ENCODE data around the gene RNF150. TPM values are rescaled to one million over a fixed set of nuclear protein-coding genes. Genes with fewer than 3 reads are reported as not detected.

Gene RNF150
- polyA plus RNA-seq, 1 donor: 42.4 TPM

DNA sequence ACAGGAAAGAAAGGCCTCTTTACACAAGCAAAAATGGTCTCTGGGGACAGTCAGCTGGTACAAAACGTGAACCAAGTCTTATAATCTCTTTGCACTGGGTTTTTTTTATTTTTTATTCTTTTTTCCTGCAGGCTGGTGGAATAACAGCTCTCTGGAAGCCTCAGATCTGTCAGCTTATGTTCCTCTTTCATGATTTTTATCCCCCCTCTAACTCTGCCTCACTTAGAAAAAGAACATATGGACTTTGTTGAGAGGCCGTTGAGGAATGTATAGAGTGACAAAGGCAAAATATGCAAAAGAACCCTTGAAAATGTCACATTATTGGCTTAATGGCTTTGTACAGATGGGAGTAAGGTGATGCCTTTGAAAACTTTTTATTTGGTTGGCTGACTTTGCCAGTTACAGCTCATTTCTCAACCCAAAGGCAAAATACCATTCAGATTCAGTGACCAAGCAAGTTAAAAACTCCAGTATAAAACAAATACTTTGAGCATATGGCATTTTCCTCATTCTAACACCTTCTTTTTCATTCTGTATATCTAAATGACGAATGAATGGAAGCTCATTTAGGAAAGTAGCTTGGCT lies 111.1 kb downstream of the RNF150 start:
- no peak for DNase-seq

DNA sequence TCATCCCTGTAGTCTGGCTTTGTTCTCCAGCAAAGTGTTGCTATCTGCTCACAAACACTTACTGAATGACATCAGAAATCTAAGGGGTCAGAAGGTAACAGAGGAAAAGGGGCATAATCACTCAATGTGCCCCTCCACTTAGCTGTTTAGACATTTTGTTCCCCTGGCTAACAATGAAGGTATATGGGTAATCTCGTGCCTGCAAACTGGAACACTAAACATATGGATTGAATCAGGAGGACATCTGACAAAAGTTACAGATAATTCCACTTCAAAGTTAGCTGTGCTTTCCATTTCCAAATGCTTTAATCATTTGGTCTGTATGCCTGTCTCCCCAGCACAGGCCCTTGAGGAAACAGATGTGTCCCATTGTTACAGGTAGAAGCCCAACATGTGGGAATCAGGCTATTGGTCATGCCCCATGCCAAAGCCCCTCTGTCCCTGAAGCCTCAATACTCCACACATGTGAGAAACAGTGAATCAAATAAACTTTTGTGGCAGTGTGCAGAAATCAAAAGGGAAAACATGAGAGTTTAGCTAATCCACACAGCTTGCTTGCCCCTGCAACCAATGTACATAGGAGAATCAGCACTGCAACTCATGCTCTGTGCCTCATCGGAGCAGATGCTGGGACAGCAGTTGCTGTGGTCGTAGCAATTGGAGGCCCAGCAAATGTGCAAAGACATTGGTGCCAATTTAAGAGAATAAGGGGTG lies 111.7 kb downstream of the RNF150 start:
- DNase-seq: no peak

DNA sequence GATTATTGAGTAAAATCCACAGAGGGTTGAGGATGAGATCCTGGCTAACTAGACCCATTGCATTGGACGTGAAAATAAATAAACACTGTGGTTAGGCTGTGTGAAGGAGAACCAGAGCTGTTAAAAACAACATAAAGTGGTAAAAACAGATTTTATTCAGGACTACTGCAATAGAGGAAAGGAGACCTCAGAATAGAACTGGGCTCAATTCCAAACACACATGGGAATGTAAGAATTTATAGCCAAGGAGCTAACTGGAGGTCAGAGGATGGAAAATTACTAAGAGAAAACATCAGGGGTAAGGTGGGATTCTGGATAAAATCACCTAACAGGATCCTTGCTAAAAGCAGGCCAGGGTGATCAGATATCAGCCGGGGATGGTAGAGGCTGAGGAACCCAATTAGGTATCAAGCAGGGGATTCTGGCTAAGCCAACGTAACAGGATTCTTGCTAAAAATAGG lies 112.4 kb downstream of the RNF150 start:
- DNase-seq: peak; percentile 51

DNA sequence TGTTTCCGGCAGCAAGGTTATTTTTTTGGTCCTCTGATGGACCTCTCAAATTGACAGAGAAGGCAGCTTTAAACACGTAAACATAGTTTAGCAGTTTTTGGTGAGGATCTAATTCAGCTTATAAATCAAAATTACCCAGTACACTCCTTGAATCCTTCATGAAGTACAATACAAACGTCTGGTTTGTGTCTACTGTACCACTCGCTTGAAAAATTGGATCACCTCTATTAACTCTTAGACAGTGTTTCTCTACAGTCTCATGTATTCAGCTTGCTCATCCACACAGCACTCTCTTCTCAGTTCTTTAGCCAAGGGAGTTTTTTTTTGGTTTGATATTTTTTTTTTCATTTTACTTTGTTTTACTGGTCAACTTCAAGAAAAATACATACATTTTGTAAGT lies 113.5 kb downstream of the RNF150 start:
- no peak for DNase-seq

DNA sequence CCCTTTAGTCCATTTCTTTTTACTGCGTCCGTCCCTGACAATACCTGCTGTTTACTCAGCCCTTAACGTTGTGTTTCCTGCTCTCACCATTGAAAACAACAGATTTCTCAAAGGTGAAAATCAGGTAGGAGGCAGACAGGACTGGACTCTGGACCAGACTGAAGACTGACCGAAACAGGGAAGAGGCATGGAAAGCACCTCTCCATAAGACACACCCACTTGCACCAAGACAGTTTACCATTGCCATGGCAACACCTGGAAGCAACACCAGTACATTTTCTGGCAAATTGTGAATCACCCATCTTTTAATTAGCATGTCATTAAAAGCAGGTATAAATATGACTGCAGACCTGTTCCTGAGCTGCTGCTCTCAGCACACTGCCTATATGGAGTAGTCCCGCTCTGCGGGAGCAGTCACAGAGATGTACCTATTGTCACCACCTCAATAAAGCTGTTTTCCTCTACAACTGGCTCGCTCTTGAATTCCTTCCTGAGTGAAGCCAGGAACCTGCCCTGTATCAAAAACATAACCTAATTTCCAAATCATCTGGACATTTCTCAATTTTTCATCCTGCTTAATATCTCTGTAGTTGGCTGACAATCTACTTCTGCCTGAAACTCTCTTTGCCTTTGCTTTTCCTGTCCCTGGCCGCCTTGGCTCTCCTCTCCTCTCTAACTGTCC lies 117.0 kb downstream of the RNF150 start:
- no peak for DNase-seq

DNA sequence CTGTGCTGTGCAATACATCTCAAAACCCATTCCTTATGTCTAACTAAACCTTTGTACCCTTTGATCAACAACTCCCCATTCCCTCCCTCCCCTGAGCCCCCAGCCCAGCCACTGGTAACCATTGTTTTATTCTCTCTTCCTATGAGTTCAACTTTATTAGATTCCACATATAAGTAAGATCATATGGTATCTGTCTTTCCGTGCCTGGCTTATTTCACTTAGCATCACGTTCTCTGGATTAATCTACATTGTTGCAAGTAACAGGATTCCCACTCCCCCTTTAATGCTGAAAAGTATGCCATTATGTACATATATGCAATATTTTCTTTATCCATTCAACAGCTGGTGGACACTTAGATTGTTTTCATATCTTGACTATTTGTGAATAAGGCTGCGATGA lies 119.4 kb downstream of the RNF150 start:
- no peak for DNase-seq

DNA sequence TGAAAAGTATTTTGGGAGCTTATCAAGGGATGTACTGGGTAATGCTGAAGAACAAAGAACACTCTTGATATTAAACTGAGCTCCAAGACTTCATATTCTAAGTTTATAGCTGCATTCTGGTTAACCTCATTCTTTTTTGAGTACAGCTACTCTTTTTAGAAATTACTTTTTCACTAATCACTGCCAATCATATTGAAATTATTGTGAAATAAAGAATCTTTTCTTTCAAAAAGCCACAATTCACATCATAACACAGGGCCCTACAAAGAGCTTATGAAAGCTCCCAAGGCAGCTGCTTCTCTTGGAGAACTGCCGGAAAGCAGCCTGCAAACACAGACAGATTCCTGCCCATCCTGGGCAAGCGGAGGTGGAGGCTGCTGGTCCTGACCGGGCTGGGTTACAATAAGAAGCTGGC lies 121.4 kb downstream of the RNF150 start:
- DNase-seq: no peak

DNA sequence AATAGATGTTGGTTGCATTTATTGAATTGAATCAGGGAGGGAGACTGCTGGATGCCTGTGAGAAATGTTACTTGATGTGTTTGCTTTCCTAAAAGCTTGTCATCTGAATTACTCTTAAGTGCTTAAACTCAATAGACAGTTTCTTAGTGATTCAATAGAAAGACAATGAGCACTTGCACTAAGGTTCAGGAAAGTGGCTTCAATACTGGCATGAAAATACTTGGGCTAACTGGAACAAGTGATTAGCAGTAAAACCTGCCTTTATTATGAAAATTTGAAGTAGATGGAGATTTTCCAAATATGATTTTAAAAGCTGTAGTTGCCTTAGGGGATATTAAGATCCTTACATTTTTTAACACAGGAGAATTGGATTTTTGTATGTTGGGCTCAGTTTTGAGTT lies 123.3 kb downstream of the RNF150 start:
- no peak for DNase-seq

DNA sequence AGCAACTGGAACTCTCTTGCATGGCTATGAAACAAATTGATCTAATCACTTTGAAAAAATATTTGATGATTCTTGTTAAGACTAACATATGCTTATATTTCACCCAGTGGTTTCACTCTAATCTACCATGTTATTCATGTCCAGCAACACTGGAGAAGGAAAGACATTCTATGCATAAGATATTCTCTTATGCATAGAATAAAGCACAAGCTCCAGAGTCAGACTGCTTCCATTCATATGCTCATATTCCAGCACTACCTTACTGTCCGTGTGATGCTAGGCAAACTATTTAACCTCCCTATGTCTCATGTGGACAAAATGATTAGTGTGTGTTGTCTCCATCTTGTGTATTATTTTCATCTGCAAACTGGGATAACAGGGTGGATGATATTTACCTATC lies 124.1 kb downstream of the RNF150 start:
- DNase-seq: no peak

DNA sequence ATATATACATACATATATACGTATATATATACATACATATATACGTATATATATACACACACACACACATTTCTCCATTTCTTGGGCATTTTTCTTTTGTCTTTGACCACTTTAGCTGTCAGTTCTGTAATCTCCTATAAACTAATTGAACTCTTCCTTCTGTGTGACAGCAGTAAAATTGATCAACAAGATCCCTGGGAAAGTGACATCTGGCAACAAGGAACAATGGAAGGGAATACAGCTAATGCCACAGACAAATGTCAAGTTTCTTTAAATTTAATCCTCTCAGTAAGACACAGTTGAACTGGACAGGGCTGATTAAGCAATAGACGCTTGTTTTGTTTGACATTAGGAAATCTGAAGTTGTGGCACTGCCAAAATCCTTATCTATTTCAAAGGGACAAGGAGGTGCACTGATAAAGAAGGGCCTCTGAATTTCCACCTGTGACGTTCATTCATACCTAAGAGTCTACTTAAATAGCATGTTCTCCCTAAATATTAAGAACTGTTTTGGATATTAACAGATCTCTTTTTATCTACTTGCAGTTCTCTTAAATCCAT lies 126.9 kb downstream of the RNF150 start:
- no peak for DNase-seq

DNA sequence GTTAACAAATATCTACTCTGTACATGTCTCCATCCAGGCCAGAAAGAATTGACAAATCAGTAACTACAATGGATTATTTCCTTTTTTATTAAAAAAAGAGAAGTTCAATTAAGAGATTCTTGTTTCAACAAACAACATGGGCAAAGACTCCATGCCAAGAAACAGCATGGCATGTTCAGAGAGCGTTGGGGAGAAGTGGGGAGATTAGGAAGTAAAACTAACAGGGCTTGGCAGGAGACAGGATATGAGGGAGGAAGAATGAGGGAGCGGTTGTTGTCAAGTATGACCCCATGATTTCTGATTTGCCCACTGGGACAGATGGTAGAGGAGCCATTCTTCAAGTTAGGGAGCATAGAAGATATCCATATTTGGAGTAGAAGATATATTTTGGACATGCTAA lies 128.4 kb downstream of the RNF150 start:
- no peak for DNase-seq

DNA sequence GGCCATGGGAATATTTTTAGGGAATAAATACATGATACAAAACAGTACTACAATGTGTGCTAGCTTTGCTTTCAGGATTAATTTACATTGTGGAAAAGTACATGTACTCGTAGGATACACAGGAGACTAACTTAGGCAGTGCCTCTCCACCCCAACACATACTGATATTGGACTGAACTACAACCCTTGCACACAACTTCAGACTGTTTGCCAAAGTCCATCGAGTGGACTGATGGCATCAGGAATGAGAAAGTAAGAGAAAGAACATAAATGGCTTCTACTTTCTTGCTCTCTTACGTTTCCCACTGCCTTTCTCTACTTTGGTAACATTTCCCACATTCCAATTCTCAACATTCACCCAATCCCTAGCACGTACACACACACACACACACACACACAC lies 130.1 kb downstream of the RNF150 start:
- DNase-seq: no peak

DNA sequence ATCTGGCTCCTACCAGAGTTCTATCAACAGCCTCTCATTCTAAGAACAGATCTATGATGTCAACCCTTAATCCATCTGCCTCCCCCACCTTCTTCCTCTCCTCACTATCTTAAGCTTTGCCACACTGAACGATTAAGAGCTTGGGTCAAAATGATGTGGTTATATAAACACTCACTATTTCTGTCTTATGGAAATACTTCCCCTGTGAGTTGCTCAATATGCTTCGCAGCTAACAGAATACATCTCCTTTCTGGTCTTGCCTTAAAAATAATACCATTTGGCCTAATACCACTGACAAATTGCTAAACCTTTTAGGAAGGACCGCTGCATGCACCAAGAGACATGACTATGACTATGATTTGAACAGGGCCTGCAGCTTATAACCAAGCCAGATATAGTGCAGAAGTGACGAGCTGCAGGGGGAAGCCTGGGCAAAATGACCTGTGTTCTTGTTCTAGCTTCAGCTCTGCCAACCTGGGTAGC lies 130.9 kb downstream of the RNF150 start:
- no peak for DNase-seq

DNA sequence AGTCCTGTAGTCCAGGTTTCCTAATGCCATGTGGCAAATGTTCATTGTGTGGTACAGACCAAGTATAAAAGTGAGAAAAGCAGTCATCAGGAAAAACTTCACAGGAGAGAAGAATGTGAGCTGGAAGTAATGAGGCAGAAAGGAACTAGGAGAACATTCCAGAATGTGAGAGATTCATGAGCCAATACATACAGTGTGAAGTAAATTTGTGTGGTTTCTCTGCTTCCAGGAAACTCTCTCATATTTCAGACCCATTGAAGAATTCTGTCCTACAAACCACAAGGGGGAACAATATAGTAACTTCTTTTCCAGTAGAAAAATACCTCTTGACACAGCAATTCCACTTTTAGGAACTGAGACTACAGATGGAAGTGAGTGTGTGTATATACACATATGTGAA lies 136.5 kb downstream of the RNF150 start:
- DNase-seq: no peak

DNA sequence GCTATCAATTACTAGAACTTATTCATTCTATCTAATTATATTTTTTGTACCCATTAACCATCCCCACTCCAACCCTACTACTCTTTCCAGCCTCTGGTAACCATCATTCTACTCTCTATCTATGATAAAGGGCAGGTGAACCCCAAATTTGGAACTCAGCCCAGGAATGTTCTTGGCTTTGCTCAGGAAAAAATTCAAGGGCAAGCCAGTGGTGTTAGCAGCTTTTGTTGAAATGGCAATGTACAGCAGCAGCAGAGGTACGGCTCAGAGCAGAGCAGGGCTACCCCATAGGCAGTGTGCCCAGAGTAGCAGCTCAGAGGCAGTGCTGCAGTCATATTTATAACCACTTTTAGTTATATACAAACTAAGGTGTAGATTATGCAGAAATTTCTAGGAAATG lies 138.2 kb downstream of the RNF150 start:
- no peak for DNase-seq

DNA sequence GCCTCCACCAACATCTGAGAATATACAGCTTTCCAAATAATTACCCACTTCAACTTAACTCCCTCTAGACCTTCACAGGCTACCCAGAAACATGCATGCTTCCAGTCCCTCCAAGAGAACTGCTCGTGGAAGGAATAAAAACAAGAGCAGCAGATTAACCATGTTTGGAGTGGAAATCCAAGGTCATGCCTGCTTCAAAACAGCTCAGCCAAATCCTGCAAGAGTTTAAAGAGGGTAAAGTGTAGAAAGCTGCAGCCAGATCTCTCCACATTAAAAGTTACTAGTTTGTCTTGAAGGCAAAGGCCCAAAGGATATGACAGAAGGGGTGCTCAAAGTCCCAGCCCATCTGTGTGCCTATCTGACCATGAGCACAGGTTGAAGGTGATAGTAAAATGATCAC lies 139.3 kb downstream of the RNF150 start:
- DNase-seq: no peak

DNA sequence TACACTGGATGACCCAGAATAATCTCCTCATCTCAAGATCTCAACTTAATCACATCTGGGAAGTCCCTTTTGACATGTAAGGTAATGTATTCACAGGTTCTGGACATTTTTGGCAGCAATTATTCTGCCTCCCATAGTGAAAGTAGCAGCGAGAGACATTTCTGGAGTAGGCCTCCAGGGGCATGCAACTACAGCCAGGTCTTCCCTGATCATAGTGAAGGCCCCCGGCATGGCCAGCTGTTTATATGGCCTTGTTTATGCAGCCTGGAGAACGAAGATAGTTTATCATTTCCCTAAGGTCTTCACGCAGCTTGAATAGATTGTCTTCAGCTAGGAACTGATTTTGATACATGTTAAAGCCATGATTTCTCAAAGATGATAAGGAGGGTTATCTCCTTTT lies 139.9 kb downstream of the RNF150 start:
- no peak for DNase-seq

DNA sequence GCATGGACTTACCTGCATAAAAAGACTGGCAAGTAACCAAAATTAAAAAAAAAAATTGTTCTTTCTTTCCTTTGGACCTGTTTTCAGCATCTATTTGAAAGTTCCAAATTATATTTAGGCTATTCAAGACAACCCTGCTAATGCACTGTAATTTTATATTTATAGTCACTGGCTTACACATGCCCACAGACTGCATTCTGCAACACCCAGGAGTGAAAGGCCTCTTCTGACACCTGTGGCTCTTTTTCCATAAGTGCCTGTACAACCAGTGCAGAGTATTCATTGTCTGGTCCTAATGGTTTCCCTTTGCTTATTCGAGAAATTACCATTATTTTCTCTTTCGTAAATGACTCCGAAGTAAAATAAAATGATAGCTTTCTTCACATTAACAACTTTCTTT lies 143.3 kb downstream of the RNF150 start:
- DNase-seq: no peak

DNA sequence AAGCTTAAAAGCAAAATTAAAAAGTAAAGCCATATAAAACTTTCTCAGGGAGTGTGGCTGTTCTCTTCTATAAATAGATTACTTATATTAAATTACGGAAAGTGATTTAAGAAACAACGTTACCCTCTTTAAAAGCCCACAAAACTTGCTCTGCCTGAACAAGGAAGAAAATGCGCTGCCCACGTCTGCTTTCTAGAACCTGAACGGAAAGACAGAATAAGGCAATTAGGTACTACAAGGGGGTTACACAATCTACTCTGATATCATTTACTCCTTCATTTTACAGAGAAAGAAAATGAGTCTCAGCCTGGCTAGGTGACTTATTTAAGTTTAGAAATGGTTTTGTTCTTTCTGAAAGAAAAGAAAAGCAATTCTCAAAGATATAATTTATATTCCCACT lies 147.2 kb downstream of the RNF150 start:
- DNase-seq: no peak

DNA sequence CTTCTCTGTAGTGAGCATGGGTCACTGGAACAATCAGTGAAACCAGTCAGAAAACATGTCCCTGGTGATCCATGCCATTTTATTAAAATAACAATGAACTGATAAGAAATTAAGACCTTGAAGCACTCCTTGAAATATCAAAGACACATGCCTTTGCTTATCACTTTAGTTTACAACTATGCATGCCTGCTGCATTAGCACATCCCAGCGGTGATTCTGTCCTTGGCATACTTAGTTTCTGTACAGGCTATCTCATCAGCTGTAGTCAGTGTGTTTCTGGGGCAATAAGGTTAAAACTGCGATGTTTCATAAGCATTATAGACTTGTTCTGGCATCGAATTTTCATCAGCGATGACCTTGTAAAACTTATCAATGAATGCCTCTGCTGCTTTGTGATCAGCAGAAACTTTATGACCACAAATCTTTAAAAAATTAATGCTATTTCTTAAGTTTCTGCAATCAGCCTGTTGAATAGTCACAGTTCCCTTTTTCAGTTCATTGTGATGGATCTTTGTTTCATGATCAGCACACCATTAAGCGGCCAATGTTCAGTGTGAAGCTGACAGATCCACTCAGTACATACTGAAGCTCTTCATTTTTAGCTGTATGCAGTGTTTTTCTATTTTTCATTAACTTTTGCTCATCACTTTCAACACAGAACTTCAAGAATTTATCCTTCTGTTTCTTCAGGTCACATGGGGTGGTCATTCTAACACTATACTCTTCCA lies 150.5 kb downstream of the RNF150 start:
- no peak for DNase-seq

DNA sequence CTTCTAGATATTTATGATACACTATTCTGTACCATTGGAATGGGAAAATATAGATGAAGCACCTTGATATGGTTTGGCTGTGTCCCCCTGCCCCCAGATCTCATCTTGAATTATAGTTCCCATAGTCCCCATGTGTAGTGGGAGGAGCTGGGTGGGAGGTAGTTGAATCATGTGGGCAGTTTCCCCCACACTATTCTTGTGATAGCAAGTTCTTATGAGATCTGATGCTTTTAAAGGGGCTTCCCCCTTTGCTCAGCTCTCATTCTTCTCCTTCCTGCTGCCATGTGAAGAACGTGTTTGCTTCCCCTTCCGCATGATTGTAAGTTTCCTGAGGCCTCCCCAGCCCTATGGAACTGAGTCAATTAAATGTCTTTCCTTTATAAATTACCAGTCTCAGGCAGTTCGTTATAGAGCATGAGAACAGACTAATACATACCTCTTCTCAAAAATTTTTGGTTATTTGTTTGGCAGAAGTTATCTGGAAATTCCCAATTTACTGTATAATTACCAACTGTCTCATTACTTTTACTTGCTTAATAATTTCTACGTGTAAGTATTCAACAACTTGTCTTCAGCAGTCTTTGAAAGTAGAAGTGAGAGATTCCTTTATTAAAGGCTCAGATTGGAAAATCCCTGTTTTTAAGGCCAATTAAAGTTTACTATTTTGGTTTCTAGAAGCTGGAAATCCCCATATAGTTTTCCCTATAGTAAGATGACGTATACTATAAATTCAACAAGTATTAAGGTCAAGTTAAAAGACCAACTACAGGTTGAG lies 152.7 kb downstream of the RNF150 start:
- no peak for DNase-seq

DNA sequence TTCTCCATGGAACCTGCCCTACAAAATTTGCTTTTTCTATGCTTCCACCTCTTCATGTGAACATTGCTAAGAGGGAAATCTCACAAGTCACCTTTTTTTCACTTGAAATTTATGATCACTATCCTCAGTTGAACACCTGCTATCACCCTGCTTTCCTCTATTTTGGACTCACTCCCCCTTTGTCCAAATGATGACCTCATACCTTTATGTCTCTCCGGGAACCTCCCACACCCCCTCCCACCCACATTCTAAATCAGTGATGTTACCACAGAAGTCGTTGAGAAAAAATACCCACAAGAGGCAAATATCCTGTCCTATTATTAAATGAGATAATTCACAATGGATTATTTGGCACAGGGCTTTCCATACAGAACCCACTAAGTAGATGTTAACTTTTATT lies 156.5 kb downstream of the RNF150 start:
- DNase-seq: no peak
